ENCODE measurements around the gene KHDC3L. TPM values are rescaled to one million over a fixed set of nuclear protein-coding genes. Genes with fewer than 3 reads are reported as not detected.

The KHDC3L gene
- total and polyA plus RNA-seq, 2 experiments from 2014 or later, result not detected

- no peak for DNase-seq
- no peaks in the 10 kb centered on the region for H3K9me2 ChIP-seq (ENCODE audit: insufficient read depth)
- H3F3A ChIP-seq (ENCODE audit: insufficient read depth), result no peaks in the 10 kb centered on the region
- no peak for TF ChIP-seq EZH2 (IDR thresholded peaks at IDR 0.05; ENCODE audit: insufficient read depth, poor library complexity, severe bottlenecking)
- TF ChIP-seq EZH2phosphoT487 (IDR thresholded peaks at IDR 0.05; ENCODE audit: insufficient read depth, low read depth), result no peak
- H3K36me3 ChIP-seq (ENCODE audit: low read depth), result no peaks in the 10 kb centered on the region
- no peak overlapping the region for H2AFZ ChIP-seq
- 44 to 62% methylated on average over 3 to 5 of the region's 5 CpGs for WGBS, 2 experiments (ENCODE audit: low coverage in 1 of 2, low lambda C conversion rate in 2 of 2, missing lambda C conversion rate in 2 of 2)
- peaks cover 15% of the 10 kb centered on the region; the same call in 1 of the 2 replicates for H3K27me3 ChIP-seq (replicated peaks; ENCODE audit: insufficient read depth)
- H3K9ac ChIP-seq, result no peak overlapping the region
- H3K4me3 ChIP-seq, result no peak overlapping the region
- H3K27ac ChIP-seq, result no peak overlapping the region
- H3K9me3 ChIP-seq (ENCODE audit: low read depth), result no peaks in the 10 kb centered on the region
- no peaks in the 10 kb centered on the region for H3K79me2 ChIP-seq (ENCODE audit: insufficient read depth)
- H3K4me2 ChIP-seq (ENCODE audit: unreplicated experiment), result no peak overlapping the region
- H3K4me1 ChIP-seq (ENCODE audit: insufficient read depth), result no peaks in the 10 kb centered on the region
- in situ Hi-C loops (cut with MboI), result no loop called here
- no peaks in the 10 kb centered on the region for H4K20me1 ChIP-seq (ENCODE audit: insufficient read depth)
Observed at GRCh38 chr6:73342174-73342573, 20.3 kb upstream of the KHDC3L start.

- Histone ChIP-seq H3K9ac (no peak overlapping the region), H2AFZ (no peak overlapping the region), H3K4me2 (ENCODE audit: unreplicated experiment) (no peak overlapping the region), H4K20me1 (ENCODE audit: insufficient read depth) (no peaks in the 10 kb centered on the region), H3K27me3 (replicated peaks; ENCODE audit: insufficient read depth) (peaks cover 25% of the 10 kb centered on the region), H3F3A (ENCODE audit: insufficient read depth) (no peaks in the 10 kb centered on the region), H3K36me3 (ENCODE audit: low read depth) (no peaks in the 10 kb centered on the region), H3K79me2 (ENCODE audit: insufficient read depth) (no peaks in the 10 kb centered on the region), H3K4me1 (ENCODE audit: insufficient read depth) (no peaks in the 10 kb centered on the region), H3K4me3 (no peak overlapping the region), H3K9me3 (ENCODE audit: low read depth) (no peaks in the 10 kb centered on the region), H3K9me2 (ENCODE audit: insufficient read depth) (no peaks in the 10 kb centered on the region), H3K27ac (no peak overlapping the region)
- no peak for DNase-seq
- no peak for TF ChIP-seq EZH2 (IDR thresholded peaks at IDR 0.05; ENCODE audit: insufficient read depth, poor library complexity, severe bottlenecking)
- TF ChIP-seq EZH2phosphoT487 (IDR thresholded peaks at IDR 0.05; ENCODE audit: insufficient read depth, low read depth), result no peak
- in situ Hi-C loops (cut with MboI), result no loop called here
Observed at GRCh38 chr6:73343164-73343563, 19.3 kb upstream of the KHDC3L start.

GRCh38 chr6:73348550-73349204 lies 13.8 kb upstream of the KHDC3L start:
- H3K4me2 ChIP-seq (ENCODE audit: unreplicated experiment), result no peak overlapping the region
- WGBS, 2 experiments (ENCODE audit: low coverage in 1 of 2, low lambda C conversion rate in 2 of 2, missing lambda C conversion rate in 2 of 2), result 19 to 20% methylated on average over 30 to 33 of the region's 33 CpGs
- H3K4me1 ChIP-seq (ENCODE audit: insufficient read depth), result no peaks in the 10 kb centered on the region
- H3K9me2 ChIP-seq (ENCODE audit: insufficient read depth), result no peaks in the 10 kb centered on the region
- peaks cover 46% of the 10 kb centered on the region for H3K27me3 ChIP-seq (replicated peaks; ENCODE audit: insufficient read depth)
- no peak overlapping the region for H2AFZ ChIP-seq
- H3K4me3 ChIP-seq, result no peak overlapping the region
- H3K9me3 ChIP-seq (ENCODE audit: low read depth), result no peaks in the 10 kb centered on the region
- no peaks in the 10 kb centered on the region for H3F3A ChIP-seq (ENCODE audit: insufficient read depth)
- TF ChIP-seq EZH2 (IDR thresholded peaks at IDR 0.05; ENCODE audit: insufficient read depth, poor library complexity, severe bottlenecking) (no peak), EZH2phosphoT487 (IDR thresholded peaks at IDR 0.05; ENCODE audit: insufficient read depth, low read depth) (no peak)
- in situ Hi-C loops (cut with MboI), result no loop called here
- H3K27ac ChIP-seq, result no peak overlapping the region
- no peak overlapping the region for H3K9ac ChIP-seq
- H3K36me3 ChIP-seq (ENCODE audit: low read depth), result no peaks in the 10 kb centered on the region
- no peaks in the 10 kb centered on the region for H4K20me1 ChIP-seq (ENCODE audit: insufficient read depth)
- no peaks in the 10 kb centered on the region for H3K79me2 ChIP-seq (ENCODE audit: insufficient read depth)
- DNase-seq, result no peak

DNA sequence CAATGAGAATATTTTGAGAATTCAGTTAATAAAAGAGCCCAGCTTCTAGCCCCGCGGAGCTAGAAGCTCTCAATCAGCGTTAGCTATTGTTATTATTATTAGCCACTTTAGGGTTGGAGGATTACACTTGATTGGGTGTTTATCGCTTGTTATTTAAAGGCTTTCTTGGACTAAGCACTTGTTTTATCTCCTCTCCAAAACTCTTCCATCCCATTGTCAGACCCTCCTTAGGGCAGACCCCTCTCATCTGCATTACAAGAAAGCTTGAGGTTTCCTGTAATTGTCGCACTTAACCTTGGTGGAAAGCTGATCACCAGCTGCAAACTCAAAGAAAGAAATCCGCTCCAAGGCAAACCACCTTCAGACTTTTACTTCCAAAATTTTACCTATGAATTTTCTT lies 13.1 kb upstream of the KHDC3L start:
- Histone ChIP-seq H3K4me2 (ENCODE audit: unreplicated experiment) (no peak overlapping the region), H3K4me1 (ENCODE audit: insufficient read depth) (no peaks in the 10 kb centered on the region), H3K9ac (no peak overlapping the region), H4K20me1 (ENCODE audit: insufficient read depth) (no peaks in the 10 kb centered on the region), H3K27ac (no peak overlapping the region), H3F3A (ENCODE audit: insufficient read depth) (no peaks in the 10 kb centered on the region), H3K27me3 (replicated peaks; ENCODE audit: insufficient read depth) (peaks cover 46% of the 10 kb centered on the region), H3K4me3 (no peak overlapping the region), H3K9me2 (ENCODE audit: insufficient read depth) (no peaks in the 10 kb centered on the region), H2AFZ (no peak overlapping the region), H3K79me2 (ENCODE audit: insufficient read depth) (no peaks in the 10 kb centered on the region), H3K36me3 (ENCODE audit: low read depth) (no peaks in the 10 kb centered on the region), H3K9me3 (ENCODE audit: low read depth) (no peaks in the 10 kb centered on the region)
- in situ Hi-C loops (cut with MboI), result no loop called here
- 11 to 16% methylated on average over 6 of the region's 6 CpGs for WGBS, 2 experiments (ENCODE audit: low coverage in 1 of 2, low lambda C conversion rate in 2 of 2, missing lambda C conversion rate in 2 of 2)
- DNase-seq, result no peak
- no peak for TF ChIP-seq EZH2phosphoT487 (IDR thresholded peaks at IDR 0.05; ENCODE audit: insufficient read depth, low read depth)
- no peak for TF ChIP-seq EZH2 (IDR thresholded peaks at IDR 0.05; ENCODE audit: insufficient read depth, poor library complexity, severe bottlenecking)

All from GM23248 (cell line).